OCI-LY3 (cell line): ENCODE results near the gene CFAP54.

Experiments
- CTCF ChIP-seq: fragments of 200-600, 300-600 bp; sonication (generic); IDR thresholded peaks from 2 replicates; pipeline ENCODE4 v1.5.1; 2014; ENCODE audit warnings: antibody characterized with exemption, low read length, low read depth
- EZH2phosphoT487 ChIP-seq: fragments of 200-600 bp; shearing (Covaris generic); IDR thresholded peaks from 2 replicates; pipeline ENCODE4 v1.6.1; 2018; ENCODE audit warnings: antibody characterized with exemption, mixed run types, low read depth

- TF ChIP-seq CTCF (peak; percentile 35), EZH2phosphoT487 (no peak)
Observed at GRCh38 chr12:96902076-96902475, 412.7 kb downstream of the CFAP54 start.
